GM21360 (cell line): Measurements from ENCODE around the gene MCF2L2.
"Not testable (repeated sequence)": the region's sequence is repeated elsewhere in the genome, so short reads cannot be mapped to it uniquely, and the experiment has no call there.

Experiments
- ATAC-seq: cut with Tn5 transposase; IDR thresholded peaks from one replicate; pipeline ENCODE4 v1.9.1; 2021; ENCODE audit warnings: mild to moderate bottlenecking, moderate library complexity; ENCODE audit not compliant: unreplicated experiment

Gene MCF2L2

GRCh38 chr3:183180110-183180783, 248.2 kb downstream of the MCF2L2 start:
- no peak for ATAC-seq

- not testable (repeated sequence) for ATAC-seq
Measured at GRCh38 chr3:183179550-183179908, 248.9 kb downstream of the MCF2L2 start.

- peak; percentile 63 for ATAC-seq
Measured at GRCh38 chr3:183178833-183179549, 249.4 kb downstream of the MCF2L2 start.

- ATAC-seq, result no peak
Measured at GRCh38 chr3:183178512-183178832, 249.9 kb downstream of the MCF2L2 start.

DNA sequence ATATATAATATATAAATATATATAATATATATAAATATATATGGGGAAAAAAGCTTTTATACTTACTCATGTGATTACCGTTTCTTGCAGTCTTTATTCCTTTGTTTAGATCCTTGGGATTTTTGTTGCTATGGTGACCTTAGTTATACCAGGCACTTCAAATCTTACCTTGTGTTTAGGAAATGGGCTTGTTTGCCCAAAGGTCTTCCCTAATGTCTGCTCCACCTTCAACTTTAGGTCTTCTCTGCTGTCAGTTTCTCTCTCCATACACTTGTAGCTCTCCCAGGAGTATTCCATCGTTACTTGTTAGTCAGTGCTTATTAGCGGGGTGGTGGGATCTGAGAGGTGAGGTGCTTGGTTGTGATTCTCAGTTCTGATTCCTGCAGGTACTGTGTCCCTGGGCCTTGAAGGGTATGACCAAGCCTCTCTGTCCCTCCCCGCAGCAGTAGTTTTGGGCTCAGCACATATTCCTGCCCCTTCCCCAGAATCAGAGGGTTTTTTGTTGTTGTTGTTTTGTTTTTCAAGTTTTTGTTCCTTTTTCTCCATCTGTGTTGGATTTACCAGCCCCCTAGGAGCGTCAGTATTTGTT, 256.3 kb downstream of the MCF2L2 start:
- no peak for ATAC-seq

DNA sequence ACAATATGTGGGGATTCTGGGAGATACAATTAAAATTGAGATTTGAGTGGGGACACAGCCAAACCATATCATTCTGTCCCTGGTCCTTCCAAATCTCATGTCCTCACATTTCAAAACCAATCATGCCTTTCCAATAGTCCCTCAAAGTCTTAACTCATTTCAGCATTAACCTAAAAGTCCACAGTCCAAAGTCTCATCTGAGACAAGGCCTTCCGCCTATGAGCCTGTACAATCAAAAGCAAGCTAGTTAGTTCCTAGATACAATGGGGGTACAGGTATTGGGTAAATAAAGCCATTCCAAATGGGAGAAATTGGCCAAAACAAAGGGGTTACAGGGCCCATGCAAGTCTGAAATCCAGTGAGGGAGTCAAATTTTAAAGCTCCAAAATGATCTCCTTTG, 260.4 kb downstream of the MCF2L2 start:
- not testable (repeated sequence) for ATAC-seq

- ATAC-seq, result no peak
Measured at GRCh38 chr3:183163563-183163962, 264.9 kb downstream of the MCF2L2 start.

DNA sequence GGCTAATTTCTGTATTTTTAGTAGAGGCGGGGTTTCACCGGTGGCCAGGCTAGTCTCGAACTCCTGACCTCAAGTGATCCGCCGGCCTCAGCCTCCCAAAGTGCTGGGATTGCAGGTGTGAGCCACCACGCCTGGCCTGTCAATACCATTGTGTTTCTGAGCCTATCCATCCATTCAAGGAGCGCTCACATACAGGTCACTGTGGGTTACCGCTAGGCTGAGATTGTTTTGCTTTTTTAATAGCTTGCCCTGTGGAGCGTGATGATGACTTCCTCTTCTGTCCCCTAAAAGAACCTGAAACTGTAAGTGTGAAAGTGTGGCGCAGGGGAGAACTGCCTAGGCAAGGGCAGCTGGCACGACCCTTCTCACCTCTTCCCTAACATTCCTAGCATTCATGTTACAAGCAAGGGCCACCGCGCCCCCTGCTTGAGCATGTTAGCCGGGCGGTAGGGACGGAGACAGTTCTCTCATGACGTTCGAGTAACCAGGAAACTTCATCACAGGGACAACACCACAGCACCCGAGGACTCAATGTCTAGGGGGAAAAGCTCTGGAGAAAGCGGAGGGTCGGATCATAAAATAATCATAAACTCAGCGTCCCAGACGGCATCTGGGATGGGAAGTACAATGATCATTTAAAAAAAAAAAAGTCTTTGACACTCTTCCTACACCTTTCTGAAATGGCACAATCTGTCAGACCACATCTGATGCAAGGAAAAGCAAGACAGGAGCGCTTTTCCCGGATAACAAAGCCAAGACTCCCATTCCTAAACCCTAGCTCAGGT, 266.7 kb downstream of the MCF2L2 start:
- peak; percentile 51 for ATAC-seq

GRCh38 chr3:183160616-183161015, 267.8 kb downstream of the MCF2L2 start:
- no peak for ATAC-seq

DNA sequence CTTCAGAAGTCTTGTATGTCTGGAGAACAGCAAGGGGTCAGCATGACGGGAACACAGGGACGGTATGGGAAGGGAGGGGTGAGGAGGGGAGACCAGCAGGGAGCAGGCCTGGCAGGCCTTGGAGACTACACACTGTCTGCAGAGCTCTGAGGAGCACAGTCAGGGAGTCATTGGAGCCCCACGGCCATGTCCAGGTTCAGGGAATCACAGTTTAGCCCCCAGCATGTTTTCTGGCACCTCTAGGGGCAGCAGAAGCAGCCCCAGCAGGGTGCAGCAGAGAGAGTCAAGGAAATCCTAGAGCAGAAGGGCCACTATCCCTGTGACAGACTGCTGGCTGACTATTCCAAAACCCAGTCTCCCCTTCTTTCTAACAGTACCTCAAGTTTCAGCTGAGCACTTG, 269.1 kb downstream of the MCF2L2 start:
- no peak for ATAC-seq

DNA sequence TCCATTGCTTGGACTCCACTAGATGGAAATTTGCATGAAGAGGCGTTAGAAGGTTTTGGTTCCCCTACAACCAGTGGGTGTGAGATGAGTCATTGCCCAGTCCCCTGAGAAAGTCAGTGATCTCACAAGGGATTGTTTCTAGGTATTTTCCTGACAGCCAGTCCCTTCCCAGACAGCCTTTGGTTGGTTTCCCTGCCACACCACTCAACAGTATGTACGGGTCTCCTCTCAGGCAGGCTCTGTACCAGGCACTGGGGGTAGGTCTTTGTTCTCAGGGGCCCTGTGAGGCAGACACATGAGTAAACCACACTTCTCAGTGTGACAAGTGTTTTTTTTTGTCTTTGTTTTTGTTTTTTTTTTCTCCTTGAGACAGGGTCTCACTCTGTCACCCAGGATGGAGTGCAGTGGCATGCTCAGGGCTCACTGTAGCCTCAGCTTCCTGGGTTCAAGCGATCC, 269.8 kb downstream of the MCF2L2 start:
- peak; percentile 58 for ATAC-seq

- ATAC-seq, result peak; percentile 23
Measured at GRCh38 chr3:183158113-183158512, 270.3 kb downstream of the MCF2L2 start.

DNA sequence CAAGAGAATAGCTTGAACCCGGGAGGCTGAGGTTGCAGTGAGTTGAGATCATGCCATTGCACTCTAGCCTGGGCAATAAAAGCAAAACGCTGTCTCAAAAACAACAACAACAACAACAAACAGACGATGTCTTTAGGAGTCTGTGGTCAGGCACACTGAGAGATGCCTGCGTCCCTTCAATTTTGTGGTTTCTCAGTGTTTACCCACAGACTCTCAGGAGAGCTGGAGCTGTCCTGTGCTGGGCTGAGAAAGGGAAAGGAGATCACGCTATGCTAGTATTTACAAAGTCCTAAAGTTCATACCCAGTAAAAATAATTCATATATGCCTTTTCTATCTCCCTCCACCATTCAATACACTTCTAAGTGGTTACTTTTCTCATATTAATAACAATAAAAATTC, 272.2 kb downstream of the MCF2L2 start:
- ATAC-seq, result no peak

DNA sequence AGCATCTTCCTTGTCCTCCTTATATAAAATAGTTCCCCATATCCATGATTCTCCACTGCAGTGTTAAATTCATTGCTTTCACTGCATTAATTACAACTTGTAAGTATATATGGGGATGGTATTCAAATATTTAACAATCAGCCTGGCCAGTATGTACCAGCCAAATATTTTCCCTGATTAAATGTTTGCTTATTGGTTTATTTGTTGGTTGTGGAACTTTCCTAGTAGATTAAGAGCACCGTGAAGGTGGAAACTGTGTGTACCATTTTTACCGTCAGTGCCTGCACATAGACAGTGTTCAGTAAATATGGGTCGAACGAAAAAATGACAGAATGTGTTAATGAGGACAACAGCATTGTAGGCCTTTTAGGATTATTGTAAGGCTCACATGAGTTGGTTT, 272.9 kb downstream of the MCF2L2 start:
- no peak for ATAC-seq

DNA sequence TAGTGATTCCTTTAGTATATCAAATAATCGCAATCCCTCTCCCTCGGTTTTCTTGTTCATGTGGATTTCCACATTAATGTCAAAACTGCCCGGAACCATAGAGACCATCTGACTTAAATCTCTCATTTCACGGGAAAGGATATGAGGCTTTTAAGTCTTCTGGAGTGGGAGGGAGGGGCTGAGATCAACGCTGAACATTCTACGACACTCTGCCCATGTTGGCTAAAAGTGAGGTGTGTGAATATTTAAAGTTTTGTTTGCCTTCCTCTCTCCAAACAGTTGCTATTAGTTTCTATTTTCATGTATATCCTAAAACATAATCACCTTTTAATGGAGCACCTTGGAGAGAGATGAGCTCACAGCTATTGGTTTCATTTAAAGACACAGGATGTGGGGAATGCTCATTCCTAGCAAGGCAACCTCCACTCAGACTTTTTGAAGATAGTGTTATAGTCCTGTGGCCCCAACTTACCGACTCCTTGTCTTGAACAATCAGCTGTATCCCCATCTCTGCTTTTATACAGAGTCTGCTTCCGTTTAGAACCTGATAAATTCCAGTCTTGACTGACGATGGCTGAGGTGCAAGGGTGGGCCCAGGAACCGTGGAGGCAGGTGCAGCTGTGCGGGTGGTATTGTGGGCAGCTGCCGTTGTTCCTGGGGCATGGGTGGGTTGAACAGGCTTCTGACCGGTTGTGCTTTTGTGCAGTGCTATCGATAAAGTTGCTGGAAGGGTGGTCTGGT, 275.0 kb downstream of the MCF2L2 start:
- no peak for ATAC-seq

DNA sequence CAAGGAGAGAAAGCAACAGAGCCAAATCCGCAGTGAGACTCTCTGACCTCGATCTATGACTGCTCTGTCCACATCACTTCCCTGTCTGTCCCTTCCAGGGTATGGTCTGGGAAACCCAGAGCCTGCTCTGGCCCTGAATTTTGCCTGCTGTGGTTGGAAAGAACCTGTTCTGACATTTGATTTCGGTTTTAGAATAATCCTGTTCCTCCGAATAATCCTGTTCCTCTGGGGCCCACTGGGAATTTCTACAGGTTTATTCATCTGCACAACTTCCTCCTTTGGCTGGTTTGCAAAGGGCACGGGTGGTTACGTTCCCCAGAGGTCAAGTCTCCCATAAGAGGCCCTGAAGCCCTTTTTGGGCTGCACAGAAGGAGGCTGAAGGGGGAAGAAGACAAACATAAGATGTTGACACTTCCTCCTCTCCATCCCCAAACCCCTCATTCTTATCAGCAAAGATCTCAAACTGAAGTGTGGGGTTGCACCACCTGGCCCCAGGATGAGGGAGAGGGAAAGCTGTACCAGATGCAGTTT, 276.5 kb downstream of the MCF2L2 start:
- ATAC-seq, result no peak

DNA sequence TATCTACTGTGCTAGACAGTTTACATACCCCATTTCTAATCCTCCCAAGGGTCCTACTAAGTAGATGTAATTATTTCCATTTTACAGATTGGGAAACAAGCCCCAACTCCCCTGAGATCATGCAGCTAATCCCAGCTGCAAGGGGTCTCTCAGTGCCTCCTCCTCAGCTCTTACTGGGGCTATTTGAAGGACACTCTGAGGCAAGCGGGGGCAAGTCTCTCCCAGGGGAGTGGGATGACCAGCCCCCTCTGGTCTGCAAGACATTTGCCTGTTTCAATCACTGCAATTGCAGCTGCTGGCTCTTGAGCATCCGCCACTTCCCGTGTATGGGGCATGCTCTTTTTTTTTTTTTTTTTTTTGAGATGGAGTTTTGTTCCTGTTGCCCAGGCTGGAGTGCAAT, 277.3 kb downstream of the MCF2L2 start:
- no peak for ATAC-seq

DNA sequence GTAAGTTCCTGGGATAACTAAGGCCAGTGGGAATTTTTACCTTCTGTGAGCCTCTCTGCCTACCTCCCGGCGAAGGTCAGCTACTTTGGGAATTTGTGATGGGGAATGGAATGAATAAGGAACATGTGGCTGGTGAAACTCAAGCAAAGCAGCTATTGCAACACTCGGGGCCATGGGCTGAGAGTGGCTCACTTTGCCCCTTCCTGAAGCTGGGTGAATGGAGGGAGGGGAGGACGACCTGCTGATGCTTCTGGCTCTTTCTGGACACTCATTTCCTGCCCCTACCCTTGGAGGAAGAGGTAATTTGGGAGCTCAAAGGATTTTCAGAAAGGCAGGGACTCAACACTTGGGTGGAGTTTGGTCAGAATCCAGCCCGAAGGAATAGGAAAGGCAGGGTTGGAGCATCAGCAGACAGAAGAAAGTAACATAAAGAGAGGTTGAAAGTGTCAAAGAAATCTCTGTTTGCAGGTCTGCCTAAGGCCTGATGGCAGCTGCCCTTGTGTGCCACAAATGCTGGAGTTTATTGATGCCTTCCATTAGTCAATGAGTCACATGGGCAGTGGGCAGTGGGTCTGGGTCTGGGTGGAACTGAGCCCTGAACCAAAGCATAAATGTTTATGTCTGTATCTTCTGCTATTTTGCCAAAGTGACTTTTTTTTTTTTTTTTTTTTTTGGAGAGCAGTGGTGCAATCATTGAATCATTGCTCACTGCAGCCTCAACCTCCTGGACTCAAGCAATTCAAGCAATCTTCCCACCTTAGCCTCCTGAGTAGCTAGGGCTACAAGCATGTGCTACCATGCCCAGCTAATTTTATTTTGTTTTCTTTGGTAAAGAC, 278.3 kb downstream of the MCF2L2 start:
- ATAC-seq, result no peak

GRCh38 chr3:183148056-183148455, 280.4 kb downstream of the MCF2L2 start:
- no peak for ATAC-seq

- no peak for ATAC-seq
Measured at GRCh38 chr3:183144363-183144762, 284.1 kb downstream of the MCF2L2 start.
